HG02678 (cell line): ENCODE data around the gene TNS3.

Experiments
- ATAC-seq: cut with Tn5 transposase; IDR thresholded peaks from one replicate; pipeline ENCODE4 v1.9.1; 2021; ENCODE audit warnings: mild to moderate bottlenecking, moderate library complexity; ENCODE audit not compliant: unreplicated experiment

TNS3 gene

DNA sequence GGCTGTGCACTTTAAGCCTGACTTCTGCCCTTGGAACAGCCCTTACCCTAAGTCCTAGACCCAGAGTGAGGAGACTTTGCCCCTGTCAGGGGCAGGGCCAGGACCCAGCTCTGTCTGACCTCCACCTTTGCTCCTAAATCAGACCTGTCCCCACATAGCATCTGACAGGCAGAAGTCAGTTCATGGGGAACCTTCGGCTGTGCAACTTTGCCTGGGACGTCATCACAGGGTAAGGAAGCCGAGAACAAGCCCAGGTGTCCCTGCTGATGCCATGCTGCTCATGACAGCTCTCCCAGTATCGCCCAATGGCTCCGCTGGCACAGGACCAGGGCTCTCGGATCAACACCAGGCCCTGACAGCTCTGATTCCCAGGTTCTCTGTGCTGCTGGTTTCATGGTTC, 55.4 kb downstream of the TNS3 start:
- ATAC-seq: no peak

DNA sequence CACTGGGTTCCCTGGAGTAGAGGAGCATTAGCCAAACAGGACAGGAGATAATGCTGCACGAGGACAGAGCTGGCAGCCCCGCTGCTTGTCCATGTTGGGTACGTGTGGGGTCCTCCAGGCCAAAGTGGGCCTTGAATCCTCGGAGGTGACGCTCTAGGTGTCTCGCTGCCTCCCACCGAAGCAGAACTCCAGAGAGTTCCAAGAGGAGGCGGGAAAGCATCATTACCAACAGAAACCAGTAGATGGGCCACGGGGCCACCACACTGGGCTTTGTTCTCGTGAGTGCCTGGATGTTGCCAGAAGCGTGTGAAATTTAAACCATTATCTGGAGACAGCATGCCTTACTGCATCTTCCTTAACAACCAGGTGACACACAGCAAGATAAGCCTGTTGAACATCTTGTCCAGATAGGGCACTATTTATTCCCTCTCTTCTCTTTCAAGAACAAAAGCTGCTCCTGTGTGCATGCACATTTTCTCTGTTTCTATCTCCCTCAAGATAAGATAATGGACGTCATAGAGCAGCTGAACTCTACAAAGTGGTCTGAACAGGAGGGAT, 56.8 kb downstream of the TNS3 start:
- no peak for ATAC-seq

DNA sequence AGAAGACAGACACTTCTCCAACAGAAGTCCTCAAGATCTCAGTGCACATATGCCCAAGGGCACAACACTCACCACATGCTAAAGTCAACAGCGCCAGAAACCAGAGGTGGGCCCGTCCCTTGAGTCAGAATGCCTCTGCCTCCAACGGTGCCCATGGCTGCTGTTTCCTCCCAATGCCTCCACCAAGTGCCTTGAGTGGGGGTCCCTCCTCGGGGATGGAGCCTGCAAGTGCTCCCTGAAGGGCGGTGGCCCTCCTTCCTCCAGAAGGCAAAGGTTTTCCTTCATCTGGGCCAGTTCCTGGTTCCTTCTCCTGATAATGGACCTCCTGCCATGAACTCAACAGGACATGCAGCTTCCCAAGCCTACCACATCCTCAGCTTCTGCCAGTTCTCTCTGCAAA, 58.5 kb downstream of the TNS3 start:
- ATAC-seq: no peak

DNA sequence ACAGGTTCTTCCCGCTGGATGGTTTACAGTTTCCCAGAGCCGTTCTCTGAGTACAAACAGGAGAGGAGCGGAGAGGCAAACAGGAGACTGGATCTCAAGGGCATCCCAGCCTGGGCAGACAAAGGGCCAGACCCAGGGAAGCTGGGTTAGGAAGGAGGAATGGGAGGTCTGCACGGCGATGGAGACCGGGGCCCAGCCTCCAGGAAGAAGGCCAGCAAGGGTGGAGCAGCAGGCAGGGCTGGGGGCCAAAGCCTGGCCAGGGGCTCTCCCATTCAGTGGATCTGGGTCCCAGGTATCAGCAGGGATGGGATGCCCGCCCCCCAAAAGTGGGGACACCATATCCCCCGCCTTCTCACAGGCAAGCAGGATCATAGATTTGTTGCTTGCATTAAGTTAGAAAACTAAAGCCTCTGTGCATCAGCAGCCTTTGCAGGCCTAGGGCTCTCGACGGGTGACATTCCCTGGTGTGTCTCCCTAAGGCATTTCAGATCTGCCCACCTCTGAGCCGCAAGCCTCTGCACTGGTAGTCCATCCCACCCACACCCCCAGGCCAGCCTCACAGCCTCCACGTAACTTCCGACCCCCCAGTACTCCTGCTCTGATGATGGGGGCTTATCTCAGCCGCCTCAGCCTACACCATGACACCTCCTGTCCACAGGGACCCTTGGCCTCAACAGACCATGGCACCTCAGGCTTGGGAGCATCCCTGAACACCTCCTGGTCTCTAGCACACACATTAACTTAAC, 59.9 kb downstream of the TNS3 start:
- ATAC-seq: no peak

DNA sequence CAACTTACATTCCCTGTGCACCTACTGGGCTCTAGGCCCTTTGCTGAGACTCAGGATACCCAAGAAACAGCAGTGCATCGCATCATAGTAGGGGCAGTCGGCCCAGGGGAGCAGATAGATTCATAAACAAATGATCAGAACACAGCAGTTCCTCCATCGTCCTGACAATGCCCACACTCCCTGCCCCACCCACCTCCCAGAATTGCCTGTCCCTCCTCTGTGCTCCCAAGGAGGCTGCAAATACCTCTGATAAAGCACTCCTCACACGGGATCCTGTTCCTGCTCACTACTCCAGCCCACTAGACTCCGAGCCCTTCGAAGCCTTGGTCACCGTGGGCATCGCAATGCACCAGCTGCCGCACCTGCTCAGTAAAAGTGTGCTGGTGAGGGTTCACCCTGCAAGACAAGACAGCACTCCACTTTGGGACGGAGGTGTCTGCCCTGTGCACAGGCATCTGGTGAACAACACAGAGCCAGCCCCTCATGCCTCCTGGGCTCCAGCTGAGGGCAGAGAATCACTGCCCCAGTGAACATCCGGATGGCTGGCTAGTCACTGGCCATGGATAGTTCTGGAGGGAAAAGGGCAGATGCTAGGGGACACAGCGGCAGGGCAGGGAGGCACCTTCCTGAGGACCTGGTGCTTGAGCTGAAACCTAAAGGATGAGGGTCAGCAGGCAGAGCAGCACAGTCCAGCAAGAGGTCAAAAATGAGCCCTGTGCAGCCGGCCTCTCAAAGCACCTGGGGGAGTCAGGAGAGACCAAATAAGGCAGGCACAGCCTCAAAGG, 60.7 kb downstream of the TNS3 start:
- ATAC-seq: no peak

DNA sequence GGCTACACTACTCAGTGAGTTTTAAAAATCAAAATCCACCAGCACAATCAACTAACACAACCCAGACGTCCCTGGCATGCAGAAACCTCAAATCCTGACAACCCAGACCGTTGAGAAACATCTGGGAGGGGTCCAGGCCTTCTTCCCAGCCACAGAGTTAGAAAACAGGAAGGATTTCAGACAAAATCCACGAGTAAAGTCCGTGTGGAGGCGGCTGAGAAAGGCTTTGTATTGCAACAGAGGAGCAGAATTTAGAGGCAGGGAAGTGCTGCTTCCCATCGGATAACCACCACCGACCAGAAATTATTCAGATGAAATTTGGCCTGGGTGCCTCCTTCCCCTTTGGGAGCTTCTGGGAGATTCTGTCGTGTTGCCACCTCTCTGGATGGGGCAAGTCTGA, 61.5 kb downstream of the TNS3 start:
- ATAC-seq: no peak

DNA sequence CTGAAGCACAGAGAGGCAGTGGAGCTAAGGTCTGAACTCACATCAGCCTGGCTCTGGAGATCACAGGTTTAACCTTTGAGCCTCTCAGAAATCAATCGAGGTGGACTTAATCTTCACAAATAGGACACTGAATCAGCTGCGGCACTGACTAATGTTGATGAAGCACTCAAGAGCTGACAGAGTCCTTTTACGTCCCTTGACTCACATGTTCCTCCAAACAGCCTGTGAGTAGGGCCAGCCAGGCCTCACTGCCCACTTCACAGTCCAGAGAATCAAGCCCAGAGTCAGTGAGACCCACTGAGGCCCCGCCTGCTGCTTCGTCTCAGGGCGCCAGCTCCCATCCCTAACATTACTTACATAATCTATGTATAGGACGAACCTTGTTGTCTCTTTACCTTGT, 63.1 kb downstream of the TNS3 start:
- no peak for ATAC-seq

DNA sequence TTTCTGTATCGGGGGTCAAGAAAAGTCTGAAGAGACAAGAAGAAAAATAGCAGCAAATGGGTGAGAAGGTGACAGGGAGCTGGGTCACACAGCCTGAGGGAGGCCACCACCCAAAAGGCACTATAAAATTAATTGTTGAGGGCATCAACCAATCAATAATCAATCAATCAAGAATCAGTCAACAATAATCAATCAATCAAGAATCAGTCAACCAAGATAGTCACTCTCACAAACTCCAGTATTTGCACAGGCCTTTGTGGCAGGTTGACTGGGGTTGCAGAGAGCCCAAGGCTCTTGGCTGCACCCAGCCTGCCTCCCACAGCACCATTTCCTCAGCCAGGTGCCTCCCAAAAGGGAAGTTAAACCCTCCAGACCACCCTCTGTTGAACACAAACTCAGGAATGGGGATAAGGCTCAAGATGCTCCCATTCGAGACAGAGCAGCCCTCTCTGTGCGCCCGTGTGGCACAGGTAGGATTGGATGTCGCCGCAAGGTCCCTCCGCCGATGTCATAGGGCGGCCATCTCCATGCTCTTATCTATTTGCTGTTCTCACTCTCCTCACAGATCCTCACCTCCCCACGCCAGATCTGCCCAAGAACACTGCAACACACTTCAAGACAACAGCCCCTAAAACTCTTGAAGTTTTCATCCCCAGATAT, 64.0 kb downstream of the TNS3 start:
- no peak for ATAC-seq

DNA sequence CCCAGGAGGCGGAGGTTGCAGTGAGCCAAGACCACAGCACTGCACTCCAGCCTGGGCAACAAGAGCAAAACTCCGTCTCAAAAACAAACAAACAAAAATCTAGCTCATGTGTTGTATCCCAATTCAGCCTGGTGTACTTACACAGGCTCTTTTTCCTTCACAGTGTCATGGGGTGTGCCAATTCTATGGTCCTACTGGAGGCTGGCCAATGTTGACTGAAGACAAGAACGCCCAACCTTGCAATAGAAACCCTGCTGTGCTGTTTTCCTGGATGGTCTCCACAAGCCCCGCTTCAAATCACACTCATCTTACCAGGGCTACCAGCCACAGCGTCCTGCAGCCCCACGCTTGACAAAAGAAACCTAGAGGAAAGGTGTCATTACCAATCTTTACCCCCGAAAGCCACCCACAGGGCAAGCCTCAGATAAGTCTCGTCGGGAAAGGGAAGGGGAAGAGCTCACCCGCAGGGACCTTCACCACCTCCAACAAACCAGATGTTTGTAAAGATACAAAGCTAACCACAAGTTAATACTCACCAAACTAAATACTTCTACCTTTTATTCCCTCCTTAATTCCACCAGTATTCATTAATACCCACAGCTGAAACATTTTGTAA, 64.8 kb downstream of the TNS3 start:
- ATAC-seq: no peak

DNA sequence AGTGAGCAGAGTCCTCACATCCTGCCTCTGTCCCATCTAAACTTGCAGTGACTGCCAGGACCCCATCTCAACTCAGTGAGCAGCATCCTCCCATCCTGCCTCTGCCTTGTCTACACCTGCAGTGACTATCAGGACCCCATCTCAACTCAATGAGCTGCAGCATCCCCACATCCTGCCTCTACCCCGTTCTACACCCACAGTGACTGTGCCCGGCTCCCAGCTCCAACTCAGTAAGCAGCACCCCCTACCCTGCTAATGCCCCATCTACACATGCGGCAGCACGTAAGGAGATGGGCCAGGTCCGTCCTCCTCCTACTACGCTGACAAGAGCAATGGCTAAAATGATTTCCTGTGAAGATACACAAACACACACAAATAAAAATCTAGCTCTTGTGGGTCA, 65.5 kb downstream of the TNS3 start:
- ATAC-seq: no peak

DNA sequence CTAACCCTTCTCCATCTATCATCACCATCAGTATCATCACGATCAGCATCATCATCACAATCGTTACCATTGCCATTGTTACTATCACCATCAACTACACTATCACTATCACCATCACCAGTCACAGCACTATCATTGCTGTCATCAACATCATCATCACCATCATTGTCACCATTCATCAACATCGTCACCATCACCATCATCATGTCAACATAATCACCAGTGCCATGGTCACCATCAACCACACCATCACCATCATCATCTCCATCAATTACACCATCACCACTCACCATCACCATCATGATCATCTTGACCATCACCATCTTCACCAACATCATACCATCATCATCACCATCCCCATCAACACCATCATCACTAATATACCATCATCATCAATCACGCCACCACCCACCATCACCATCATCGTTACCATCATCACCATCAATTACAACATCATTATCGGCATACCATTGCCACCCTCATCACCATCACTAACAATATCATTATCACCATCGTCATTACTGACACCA, 66.5 kb downstream of the TNS3 start:
- no peak for ATAC-seq

DNA sequence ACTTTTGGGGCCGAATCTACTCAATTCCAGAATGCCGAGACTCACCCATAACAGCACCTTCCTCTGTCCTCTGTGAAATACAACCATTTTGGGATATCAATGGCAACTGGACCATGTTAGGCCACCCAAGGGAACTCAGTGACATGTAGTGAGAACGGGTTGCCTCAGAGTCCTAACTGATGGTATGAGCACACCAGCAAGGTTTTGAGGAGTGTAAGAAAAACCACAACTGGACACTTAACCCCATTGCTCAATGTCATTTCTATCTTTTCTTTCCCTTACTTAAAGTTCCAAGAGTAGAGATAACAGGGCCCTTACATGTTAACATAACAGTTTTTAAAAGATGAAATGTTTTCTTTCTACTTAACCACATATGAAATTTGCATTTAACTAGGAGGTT, 67.1 kb downstream of the TNS3 start:
- no peak for ATAC-seq

DNA sequence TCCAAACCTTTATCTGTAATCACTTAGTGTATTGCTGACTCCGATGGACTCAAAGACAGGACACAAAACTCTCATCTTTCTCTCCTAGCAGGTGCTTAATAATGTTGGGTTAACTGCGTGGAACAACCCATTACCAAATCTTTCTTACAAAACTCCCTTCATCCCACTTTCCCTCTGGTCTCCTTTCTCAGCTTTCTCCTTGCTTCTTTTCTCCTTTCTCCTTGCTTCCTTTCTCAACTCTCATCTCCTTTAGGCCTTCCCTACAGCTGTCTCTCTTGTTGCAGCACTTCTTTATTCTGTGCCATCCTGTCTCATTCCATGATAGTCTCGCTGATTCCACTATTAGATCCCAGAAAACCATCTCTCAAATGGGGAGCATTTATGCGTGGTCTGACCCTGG, 67.5 kb downstream of the TNS3 start:
- ATAC-seq: no peak

DNA sequence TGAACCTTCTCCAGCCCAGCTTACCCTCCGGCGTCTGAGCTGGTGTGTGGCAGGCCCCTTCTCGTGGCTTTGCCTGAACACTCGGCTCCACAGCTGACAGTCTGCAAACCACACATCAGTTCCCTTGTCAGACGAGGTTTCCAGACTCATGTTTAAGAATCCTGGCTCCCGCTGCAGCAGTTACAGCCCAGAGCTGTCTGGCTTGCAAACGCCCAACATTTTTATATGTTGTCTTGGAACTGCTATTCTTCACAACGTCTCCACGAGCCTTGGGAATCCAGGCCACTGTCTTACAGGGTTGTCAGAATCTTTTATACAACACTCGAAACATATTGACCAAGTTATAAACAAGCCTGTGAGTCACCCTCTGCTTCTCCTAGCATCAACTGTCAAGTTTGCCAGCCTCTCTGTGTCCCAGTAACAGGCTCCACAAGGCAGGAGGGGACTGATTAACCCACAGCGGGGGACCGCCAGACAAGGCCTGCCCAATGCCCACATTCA, 68.1 kb downstream of the TNS3 start:
- no peak for ATAC-seq

DNA sequence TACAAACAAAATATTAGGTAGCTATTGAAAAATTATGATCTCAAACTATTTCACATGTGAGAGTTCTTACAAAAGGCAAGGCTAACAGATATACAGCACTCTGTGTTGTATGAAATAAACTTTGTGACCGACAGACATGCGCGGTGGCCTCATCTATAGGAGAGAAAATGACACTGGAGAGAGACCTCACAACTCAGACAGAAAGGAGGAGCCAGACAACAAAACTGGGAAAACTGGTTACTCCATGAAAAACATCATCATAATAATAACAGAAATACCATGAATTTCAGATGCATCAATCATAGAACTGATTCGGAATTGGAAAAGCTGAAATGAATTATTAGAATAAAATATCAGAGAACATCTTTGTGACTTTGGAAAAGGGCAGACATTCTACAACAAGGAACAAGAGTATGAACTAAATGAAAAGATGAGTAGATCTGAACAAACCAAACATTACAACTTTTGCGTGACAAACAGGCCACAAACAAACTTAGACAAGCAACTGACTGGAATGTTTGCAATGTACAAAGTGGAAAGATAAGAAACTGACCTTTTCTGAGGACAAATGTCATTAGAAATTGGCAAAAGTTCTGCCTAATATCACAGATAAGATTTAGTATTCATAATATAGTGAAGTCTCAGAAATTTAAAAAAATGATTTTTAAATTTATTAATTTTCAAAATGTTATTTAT, 69.3 kb downstream of the TNS3 start:
- no peak for ATAC-seq

DNA sequence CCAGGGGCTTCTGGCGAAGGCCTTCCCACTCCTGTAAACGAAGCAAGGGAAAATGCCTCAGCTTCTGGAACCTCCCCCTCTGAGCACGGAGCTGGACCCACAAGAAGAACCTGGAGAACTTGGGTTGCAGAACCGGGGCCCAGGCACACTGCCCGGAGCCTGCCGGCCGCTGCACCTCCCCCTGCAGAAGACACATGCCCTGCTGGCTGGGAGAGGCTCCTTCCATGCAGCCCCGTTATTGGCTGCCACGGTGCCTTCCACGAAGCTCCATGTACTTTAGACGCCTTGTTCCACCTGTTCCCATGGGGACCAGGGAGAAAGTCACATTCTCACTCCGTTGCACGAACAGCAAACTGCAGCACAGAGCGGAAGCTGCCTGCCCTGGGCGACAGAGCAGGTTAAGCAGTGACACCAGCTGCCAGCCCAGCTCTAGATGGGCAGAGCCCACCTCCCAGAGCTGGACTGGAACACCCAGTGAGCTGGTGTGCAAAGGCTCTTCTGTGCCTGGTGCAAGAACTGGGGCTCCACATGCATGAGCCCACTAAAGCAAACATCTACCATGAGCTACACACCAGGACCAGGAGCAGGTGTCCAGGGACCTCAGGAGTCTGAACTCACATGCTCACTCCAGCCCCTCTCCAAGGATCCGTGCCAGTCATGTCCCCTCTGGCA, 70.1 kb downstream of the TNS3 start:
- no peak for ATAC-seq

DNA sequence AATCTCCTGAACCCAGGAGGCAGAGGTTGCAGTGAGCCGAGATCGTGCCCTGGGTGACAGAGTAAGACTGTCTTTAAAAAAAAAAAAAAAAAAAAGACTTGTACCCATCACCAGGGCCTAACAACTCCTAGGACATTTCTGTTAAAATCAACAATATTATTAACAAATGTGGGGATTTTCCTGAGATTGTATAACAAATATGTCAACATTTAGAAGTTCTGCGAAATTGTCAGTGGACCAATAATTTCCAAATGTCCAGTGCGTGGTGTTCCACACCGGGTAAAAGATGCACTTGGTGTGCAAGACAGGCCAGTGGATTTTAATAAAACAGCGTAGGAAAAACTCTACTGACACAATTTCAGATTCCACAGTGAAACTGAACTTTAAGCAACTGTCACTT, 71.1 kb downstream of the TNS3 start:
- no peak for ATAC-seq

DNA sequence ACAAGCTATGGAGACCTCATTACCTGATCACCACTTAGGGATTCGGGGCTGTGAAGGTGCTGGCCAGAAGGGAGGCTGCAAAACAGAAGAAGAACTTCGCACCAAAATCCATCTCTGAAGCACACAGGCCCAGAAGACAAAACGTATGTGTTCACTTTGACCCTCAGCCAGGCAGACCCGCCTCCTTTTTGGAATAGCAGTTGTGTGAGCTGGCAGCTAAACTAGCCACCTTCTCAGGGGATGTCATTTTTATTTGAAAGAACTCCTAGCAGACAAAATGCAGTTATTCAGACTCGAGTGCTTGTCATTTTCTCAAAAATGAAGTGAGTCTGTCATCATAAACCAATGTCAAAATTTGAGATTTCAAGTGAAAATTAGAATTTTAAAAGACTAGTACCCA, 71.7 kb downstream of the TNS3 start:
- ATAC-seq: no peak

DNA sequence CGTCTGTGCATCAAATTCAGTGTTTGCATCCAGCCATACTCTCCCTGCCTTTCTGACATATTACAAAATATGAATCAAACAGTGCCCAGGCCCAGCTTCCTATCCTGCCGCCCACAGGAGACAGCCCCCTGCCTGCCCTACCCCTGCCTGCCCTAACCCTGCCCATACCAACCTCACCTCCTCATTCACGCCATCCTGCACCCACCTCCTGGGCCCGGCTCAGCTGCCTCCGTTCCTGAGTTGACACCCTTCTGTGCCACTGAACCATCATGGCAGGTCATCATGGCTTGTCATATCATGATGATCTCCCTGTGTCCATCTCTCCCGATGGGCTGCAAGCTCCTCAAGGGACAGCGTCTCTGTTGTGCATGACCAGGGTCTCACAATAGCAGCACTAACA, 72.3 kb downstream of the TNS3 start:
- no peak for ATAC-seq
